ENCODE measurements around the gene PCF11. TPM values are rescaled to one million over a fixed set of nuclear protein-coding genes. Genes with fewer than 3 reads are reported as not detected.
A peak's percentile ranks its signal among the peaks of the same experiment; 100 is the strongest.

The PCF11 gene
- total and polyA plus RNA-seq, 2 experiments from 2014 or later = 15.2 to 60.4 TPM

DNA sequence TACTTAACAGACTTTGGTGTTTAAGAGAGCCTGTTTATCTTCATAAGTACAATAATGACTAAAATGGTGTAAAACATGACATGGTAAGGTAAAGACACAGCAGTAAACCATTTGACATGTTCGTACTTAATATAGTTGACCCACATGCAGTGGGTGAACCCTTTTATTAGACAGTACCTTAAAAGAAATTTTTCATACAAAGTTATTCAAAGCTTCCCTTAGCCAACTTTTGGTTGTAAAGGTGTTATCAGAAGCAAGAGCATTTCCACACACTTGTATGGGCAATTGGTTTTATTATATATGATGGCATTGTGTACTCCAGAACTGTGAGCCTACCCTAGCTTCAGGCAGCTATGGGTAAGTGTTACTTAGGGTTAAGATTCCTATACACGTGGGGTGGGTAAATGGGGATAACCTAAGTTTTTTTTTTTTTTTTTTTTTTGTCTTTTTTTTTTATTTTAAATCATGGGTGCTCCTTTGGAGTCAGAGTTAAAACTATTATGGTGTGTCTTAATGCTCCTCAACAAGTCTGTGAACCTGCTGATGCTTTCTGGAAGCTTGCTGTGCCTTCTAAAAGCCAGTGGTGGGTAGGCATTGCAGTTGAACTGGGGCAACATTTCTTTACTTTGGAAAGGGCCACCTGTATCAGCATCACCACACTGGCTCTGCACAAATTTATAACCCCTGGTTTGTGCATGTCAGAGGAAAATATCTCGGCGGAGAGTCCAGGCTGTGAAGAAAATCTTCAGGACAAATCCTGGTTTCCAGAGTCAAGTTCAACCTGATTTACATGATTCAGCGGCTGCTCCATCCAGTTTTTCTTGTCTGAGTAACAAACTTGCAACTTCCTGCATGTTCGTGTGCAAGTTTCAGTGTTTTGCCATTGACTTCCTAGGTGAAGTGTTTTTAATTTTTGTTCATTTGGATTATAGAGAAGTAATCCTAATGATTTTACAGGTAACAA, 3.3 kb downstream of the PCF11 start:
- Histone ChIP-seq H3K36me3 (replicated peaks; ENCODE audit: insufficient read depth, low read depth) (no peaks in the 10 kb centered on the region), H3K27me3 (no peaks in the 10 kb centered on the region), H3K4me1 (ENCODE audit: insufficient read depth) (peaks cover 18% of the 10 kb centered on the region), H3K4me2 (peak overlapping the region; percentile 86), H3K9me3 (ENCODE audit: low read depth) (no peaks in the 10 kb centered on the region), H3K79me2 (peaks cover 81% of the 10 kb centered on the region), H2AFZ (no peak overlapping the region), H3K27ac (peak overlapping the region; percentile 98), H3K9me2 (replicated peaks; ENCODE audit: insufficient read depth) (no peaks in the 10 kb centered on the region), H3K4me3 (peak overlapping the region; percentile 83), H4K20me1 (ENCODE audit: insufficient read depth, poor library complexity, severe bottlenecking) (peaks cover 54% of the 10 kb centered on the region)
- DNase-seq (ENCODE audit: low spot score) = peak; percentile 44
- 32% methylated on average over 6 of the region's 6 CpGs for WGBS (ENCODE audit: low lambda C conversion rate, missing lambda C conversion rate)
- no peak for TF ChIP-seq EZH2 (IDR thresholded peaks at IDR 0.05; ENCODE audit: borderline replicate concordance)

DNA sequence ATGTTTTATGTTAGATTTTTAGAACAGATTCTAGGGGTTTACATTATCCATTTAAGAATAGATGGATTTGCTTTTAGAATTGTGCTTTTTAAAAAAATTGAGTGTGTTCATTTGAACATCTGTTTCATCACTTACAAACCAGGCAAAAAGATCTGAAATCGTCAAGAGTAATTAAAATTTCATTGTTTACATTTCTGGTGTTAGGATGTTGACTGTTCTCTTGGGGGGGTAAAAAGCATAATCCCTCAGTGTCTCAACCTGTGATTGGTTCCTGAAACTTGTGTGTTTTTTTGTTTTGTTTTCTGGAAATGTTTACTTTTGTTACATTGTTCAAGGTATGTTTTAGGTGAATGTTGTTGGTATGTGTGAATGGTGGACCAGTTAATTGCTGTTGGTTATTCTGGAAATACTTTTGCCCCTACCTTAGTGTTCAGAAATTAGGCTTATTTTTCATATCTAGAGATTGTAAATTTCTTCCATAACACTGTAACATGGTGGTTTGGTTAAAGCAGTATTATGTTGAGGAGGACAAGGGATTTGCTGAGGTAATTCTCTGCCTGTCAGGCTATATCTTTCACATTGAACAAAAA, 4.8 kb downstream of the PCF11 start:
- Histone ChIP-seq H3K4me2 (peak overlapping the region; percentile 86), H4K20me1 (ENCODE audit: insufficient read depth, poor library complexity, severe bottlenecking) (peaks cover 54% of the 10 kb centered on the region), H3K9me3 (ENCODE audit: low read depth) (no peaks in the 10 kb centered on the region), H3K4me3 (no peak overlapping the region), H3K9me2 (replicated peaks; ENCODE audit: insufficient read depth) (no peaks in the 10 kb centered on the region), H3K27ac (no peak overlapping the region), H3K79me2 (peaks cover 96% of the 10 kb centered on the region), H3K36me3 (replicated peaks; ENCODE audit: insufficient read depth, low read depth) (peaks cover 7% of the 10 kb centered on the region), H3K27me3 (no peaks in the 10 kb centered on the region), H3K4me1 (ENCODE audit: insufficient read depth) (peaks cover 18% of the 10 kb centered on the region), H2AFZ (no peak overlapping the region)
- 43% methylated on average over 1 of the region's 1 CpG for WGBS (ENCODE audit: low lambda C conversion rate, missing lambda C conversion rate)
- no peak for DNase-seq (ENCODE audit: low spot score)
- TF ChIP-seq EZH2phosphoT487 (IDR thresholded peaks at IDR 0.05; ENCODE audit: low read depth, severe bottlenecking, unreplicated experiment) (no peak), EZH2 (IDR thresholded peaks at IDR 0.05; ENCODE audit: borderline replicate concordance) (no peak)
- TF ChIP-seq, protein P1, sequence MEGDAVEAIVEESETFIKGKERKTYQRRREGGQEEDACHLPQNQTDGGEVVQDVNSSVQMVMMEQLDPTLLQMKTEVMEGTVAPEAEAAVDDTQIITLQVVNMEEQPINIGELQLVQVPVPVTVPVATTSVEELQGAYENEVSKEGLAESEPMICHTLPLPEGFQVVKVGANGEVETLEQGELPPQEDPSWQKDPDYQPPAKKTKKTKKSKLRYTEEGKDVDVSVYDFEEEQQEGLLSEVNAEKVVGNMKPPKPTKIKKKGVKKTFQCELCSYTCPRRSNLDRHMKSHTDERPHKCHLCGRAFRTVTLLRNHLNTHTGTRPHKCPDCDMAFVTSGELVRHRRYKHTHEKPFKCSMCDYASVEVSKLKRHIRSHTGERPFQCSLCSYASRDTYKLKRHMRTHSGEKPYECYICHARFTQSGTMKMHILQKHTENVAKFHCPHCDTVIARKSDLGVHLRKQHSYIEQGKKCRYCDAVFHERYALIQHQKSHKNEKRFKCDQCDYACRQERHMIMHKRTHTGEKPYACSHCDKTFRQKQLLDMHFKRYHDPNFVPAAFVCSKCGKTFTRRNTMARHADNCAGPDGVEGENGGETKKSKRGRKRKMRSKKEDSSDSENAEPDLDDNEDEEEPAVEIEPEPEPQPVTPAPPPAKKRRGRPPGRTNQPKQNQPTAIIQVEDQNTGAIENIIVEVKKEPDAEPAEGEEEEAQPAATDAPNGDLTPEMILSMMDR (IDR thresholded peaks at IDR 0.05; ENCODE audit: poor library complexity) = no peak

DNA sequence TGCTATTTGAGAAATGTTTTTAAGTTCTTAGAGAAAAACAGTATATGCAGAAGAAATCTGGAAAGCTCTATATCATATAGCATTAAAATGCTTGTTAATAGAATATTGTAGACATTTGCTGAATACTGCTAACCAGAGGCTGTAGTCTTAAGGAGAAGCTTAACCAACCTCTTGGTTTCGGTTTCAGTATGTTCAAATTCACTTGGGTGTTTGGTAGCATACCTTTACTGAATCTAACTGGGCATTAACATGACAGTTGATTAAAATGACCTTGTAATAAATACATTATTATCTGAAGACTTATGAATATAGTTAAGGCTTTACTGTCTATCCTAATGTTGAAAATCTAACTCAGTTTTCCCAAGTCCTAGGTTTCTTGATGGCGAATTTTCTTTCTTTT, 5.4 kb downstream of the PCF11 start:
- H3K27me3 ChIP-seq = no peaks in the 10 kb centered on the region
- H3K36me3 ChIP-seq (replicated peaks; ENCODE audit: insufficient read depth, low read depth) = peaks cover 8% of the 10 kb centered on the region
- no peaks in the 10 kb centered on the region for H3K9me3 ChIP-seq (ENCODE audit: low read depth)
- WGBS (ENCODE audit: low lambda C conversion rate, missing lambda C conversion rate) = 94% methylated on average over 2 of the region's 2 CpGs
- H4K20me1 ChIP-seq (ENCODE audit: insufficient read depth, poor library complexity, severe bottlenecking) = peaks cover 58% of the 10 kb centered on the region
- H3K4me2 ChIP-seq = peak overlapping the region; percentile 86
- H3K4me3 ChIP-seq = no peak overlapping the region
- no peak for DNase-seq (ENCODE audit: low spot score)
- peaks cover 100% of the 10 kb centered on the region for H3K79me2 ChIP-seq
- TF ChIP-seq EZH2 (IDR thresholded peaks at IDR 0.05; ENCODE audit: borderline replicate concordance) = no peak
- TF ChIP-seq, protein P1 (IDR thresholded peaks at IDR 0.05; ENCODE audit: poor library complexity) = no peak
- TF ChIP-seq EZH2phosphoT487 (IDR thresholded peaks at IDR 0.05; ENCODE audit: low read depth, severe bottlenecking, unreplicated experiment) = no peak
- no peak overlapping the region for H2AFZ ChIP-seq
- H3K27ac ChIP-seq = no peak overlapping the region
- H3K4me1 ChIP-seq (ENCODE audit: insufficient read depth) = peaks cover 18% of the 10 kb centered on the region
- no peaks in the 10 kb centered on the region for H3K9me2 ChIP-seq (replicated peaks; ENCODE audit: insufficient read depth)

Measured in hepatocyte (in vitro differentiated cells).